HG03139 (cell line): ENCODE results near the gene SRD5A1.
A peak's percentile ranks its signal among the peaks of the same experiment; 100 is the strongest.
"Not testable (repeated sequence)": the region's sequence is repeated elsewhere in the genome, so short reads cannot be mapped to it uniquely, and the experiment has no call there.

ENCODE experiments used
- ATAC-seq: cut with Tn5 transposase; IDR thresholded peaks from one replicate; pipeline ENCODE4 v1.9.1; 2021; ENCODE audit not compliant: unreplicated experiment

SRD5A1 gene

GRCh38 chr5:6642655-6643054, 9.4 kb downstream of the SRD5A1 start:
- ATAC-seq, result no peak

GRCh38 chr5:6644794-6645241, 11.6 kb downstream of the SRD5A1 start:
- ATAC-seq, result no peak

- not testable (repeated sequence) for ATAC-seq
Measured at GRCh38 chr5:6645571-6646362, 12.5 kb downstream of the SRD5A1 start.

GRCh38 chr5:6649186-6649585, 15.9 kb downstream of the SRD5A1 start:
- no peak for ATAC-seq

- no peak for ATAC-seq
Measured at GRCh38 chr5:6649681-6650080, 16.4 kb downstream of the SRD5A1 start.

- ATAC-seq, result peak; percentile 94
Measured at GRCh38 chr5:6652025-6652424, 18.8 kb downstream of the SRD5A1 start.

GRCh38 chr5:6655432-6655831, 22.2 kb downstream of the SRD5A1 start:
- no peak for ATAC-seq

GRCh38 chr5:6656680-6657079, 23.4 kb downstream of the SRD5A1 start:
- ATAC-seq, result no peak

- peak; percentile 70 for ATAC-seq
Measured at GRCh38 chr5:6659941-6660684, 26.9 kb downstream of the SRD5A1 start.

- peak; percentile 53 for ATAC-seq
Measured at GRCh38 chr5:6660688-6661087, 27.4 kb downstream of the SRD5A1 start.

GRCh38 chr5:6666762-6667161, 33.5 kb downstream of the SRD5A1 start:
- no peak for ATAC-seq

GRCh38 chr5:6667648-6668047, 34.4 kb downstream of the SRD5A1 start:
- ATAC-seq, result no peak

GRCh38 chr5:6668717-6669116, 35.5 kb downstream of the SRD5A1 start:
- ATAC-seq, result not testable (repeated sequence)

- no peak for ATAC-seq
Measured at GRCh38 chr5:6673031-6673430, 39.8 kb downstream of the SRD5A1 start.

GRCh38 chr5:6673963-6674362, 40.7 kb downstream of the SRD5A1 start:
- no peak for ATAC-seq

- ATAC-seq, result no peak
Measured at GRCh38 chr5:6674421-6674820, 41.2 kb downstream of the SRD5A1 start.

GRCh38 chr5:6674886-6675285, 41.6 kb downstream of the SRD5A1 start:
- no peak for ATAC-seq

GRCh38 chr5:6675784-6676491, 42.7 kb downstream of the SRD5A1 start:
- no peak for ATAC-seq

GRCh38 chr5:6676702-6677101, 43.5 kb downstream of the SRD5A1 start:
- no peak for ATAC-seq

- ATAC-seq, result no peak
Measured at GRCh38 chr5:6678385-6678784, 45.1 kb downstream of the SRD5A1 start.

GRCh38 chr5:6680922-6681321, 47.7 kb downstream of the SRD5A1 start:
- no peak for ATAC-seq

GRCh38 chr5:6681682-6682081, 48.4 kb downstream of the SRD5A1 start:
- no peak for ATAC-seq
